ENCODE data around the gene NSD1.

The NSD1 gene

GRCh38 chr5:177307544-177308363 is 174.2 kb downstream of the NSD1 start:
- no peaks in the 10 kb centered on the region for H3K27me3 ChIP-seq (ENCODE audit: control insufficient read depth, low read length)
- no peaks in the 10 kb centered on the region for H3K9me3 ChIP-seq (ENCODE audit: control insufficient read depth, insufficient read depth, low read length)
- H3K4me1 ChIP-seq (ENCODE audit: control insufficient read depth, low read length) = peaks cover 64% of the 10 kb centered on the region
- no peak for TF ChIP-seq EZH2phosphoT487 (IDR thresholded peaks at IDR 0.05; ENCODE audit: borderline replicate concordance, low read length)
- TF ChIP-seq, protein P1, sequence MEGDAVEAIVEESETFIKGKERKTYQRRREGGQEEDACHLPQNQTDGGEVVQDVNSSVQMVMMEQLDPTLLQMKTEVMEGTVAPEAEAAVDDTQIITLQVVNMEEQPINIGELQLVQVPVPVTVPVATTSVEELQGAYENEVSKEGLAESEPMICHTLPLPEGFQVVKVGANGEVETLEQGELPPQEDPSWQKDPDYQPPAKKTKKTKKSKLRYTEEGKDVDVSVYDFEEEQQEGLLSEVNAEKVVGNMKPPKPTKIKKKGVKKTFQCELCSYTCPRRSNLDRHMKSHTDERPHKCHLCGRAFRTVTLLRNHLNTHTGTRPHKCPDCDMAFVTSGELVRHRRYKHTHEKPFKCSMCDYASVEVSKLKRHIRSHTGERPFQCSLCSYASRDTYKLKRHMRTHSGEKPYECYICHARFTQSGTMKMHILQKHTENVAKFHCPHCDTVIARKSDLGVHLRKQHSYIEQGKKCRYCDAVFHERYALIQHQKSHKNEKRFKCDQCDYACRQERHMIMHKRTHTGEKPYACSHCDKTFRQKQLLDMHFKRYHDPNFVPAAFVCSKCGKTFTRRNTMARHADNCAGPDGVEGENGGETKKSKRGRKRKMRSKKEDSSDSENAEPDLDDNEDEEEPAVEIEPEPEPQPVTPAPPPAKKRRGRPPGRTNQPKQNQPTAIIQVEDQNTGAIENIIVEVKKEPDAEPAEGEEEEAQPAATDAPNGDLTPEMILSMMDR (IDR thresholded peaks at IDR 0.05; ENCODE audit: low read depth, low read length, poor library complexity, severe bottlenecking) = no peak
- peak overlapping the region; percentile 25 for H3K4me3 ChIP-seq (ENCODE audit: low read length)
- no peaks in the 10 kb centered on the region for H3K9me2 ChIP-seq (replicated peaks; ENCODE audit: control insufficient read depth, low read length)
- H3K79me2 ChIP-seq (ENCODE audit: control insufficient read depth, low read length) = peaks cover 68% of the 10 kb centered on the region
- peaks cover 21% of the 10 kb centered on the region for H4K20me1 ChIP-seq (ENCODE audit: control insufficient read depth, insufficient read depth, low read depth, low read length)
- peaks cover 16% of the 10 kb centered on the region for H3F3A ChIP-seq (ENCODE audit: control insufficient read depth, insufficient read depth)
- H3K27ac ChIP-seq (ENCODE audit: low read depth, low read length) = peak overlapping the region; percentile 43
- H3K36me3 ChIP-seq (ENCODE audit: control insufficient read depth, low read length) = peaks cover 83% of the 10 kb centered on the region
- peak overlapping the region; percentile 34 for H3K4me2 ChIP-seq (ENCODE audit: low read length)

GRCh38 chr5:177308740-177309139 is 175.2 kb downstream of the NSD1 start:
- Histone ChIP-seq H3K27ac (ENCODE audit: low read depth, low read length) (peak overlapping the region; percentile 49), H4K20me1 (ENCODE audit: control insufficient read depth, insufficient read depth, low read depth, low read length) (peaks cover 21% of the 10 kb centered on the region), H3K79me2 (ENCODE audit: control insufficient read depth, low read length) (peaks cover 58% of the 10 kb centered on the region), H3K36me3 (ENCODE audit: control insufficient read depth, low read length) (peaks cover 77% of the 10 kb centered on the region), H3F3A (ENCODE audit: control insufficient read depth, insufficient read depth) (peaks cover 16% of the 10 kb centered on the region), H3K27me3 (ENCODE audit: control insufficient read depth, low read length) (no peaks in the 10 kb centered on the region), H3K4me2 (ENCODE audit: low read length) (peak overlapping the region; percentile 94), H3K9me2 (replicated peaks; ENCODE audit: control insufficient read depth, low read length) (no peaks in the 10 kb centered on the region), H3K4me1 (ENCODE audit: control insufficient read depth, low read length) (peaks cover 73% of the 10 kb centered on the region), H3K4me3 (ENCODE audit: low read length) (no peak overlapping the region), H3K9me3 (ENCODE audit: control insufficient read depth, insufficient read depth, low read length) (no peaks in the 10 kb centered on the region)
- TF ChIP-seq EZH2phosphoT487 (IDR thresholded peaks at IDR 0.05; ENCODE audit: borderline replicate concordance, low read length) = no peak
- TF ChIP-seq, protein P1 (IDR thresholded peaks at IDR 0.05; ENCODE audit: low read depth, low read length, poor library complexity, severe bottlenecking) = no peak

DNA sequence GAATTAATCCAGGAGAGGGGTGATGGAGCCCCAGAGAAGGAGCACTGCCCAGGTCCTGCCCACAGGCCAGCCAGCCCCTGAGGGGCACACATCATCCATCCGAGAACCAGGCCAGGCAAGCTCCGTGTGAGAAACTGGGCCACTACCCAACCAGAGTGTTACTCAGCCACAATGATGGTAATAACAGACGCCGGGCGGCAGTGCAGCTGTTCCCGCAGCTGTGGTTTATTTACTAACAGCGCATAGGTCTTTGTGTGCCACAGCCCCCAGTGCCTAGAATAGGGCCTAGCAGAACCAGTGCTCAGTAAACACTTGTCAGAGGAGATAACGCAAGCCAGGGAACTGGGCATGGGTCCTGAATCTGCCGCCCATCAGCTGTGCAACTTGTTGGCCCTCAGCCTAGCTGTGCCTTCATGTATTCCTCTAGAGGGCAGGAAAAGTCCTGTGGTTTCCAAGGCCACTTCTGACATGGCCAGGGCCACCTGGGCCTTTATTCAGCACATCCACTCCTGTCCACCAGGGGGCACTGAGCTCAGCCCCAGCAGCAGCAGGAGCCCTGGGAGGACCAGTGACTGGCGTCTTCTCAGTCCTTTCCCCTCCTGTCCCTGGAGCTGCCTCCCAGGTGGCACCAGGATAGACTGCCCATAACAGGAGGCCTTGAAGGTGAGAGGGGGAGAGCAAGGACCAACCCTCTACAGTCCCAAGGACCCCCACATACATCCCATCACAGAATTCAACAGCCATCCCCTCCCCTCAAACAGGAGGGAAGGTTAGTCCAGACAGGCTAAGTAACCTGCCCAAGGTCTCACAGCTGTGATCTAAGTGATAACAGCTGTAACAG is 176.0 kb downstream of the NSD1 start:
- no peak for TF ChIP-seq EZH2phosphoT487 (IDR thresholded peaks at IDR 0.05; ENCODE audit: borderline replicate concordance, low read length)
- TF ChIP-seq, protein P1 (IDR thresholded peaks at IDR 0.05; ENCODE audit: low read depth, low read length, poor library complexity, severe bottlenecking) = peak; percentile 98
- peaks cover 21% of the 10 kb centered on the region for H4K20me1 ChIP-seq (ENCODE audit: control insufficient read depth, insufficient read depth, low read depth, low read length)
- H3K4me2 ChIP-seq (ENCODE audit: low read length) = peak overlapping the region; percentile 94
- H3K9me3 ChIP-seq (ENCODE audit: control insufficient read depth, insufficient read depth, low read length) = no peaks in the 10 kb centered on the region
- no peaks in the 10 kb centered on the region for H3K27me3 ChIP-seq (ENCODE audit: control insufficient read depth, low read length)
- peaks cover 50% of the 10 kb centered on the region for H3K79me2 ChIP-seq (ENCODE audit: control insufficient read depth, low read length)
- H3F3A ChIP-seq (ENCODE audit: control insufficient read depth, insufficient read depth) = peaks cover 16% of the 10 kb centered on the region
- H3K27ac ChIP-seq (ENCODE audit: low read depth, low read length) = peak overlapping the region; percentile 49
- peaks cover 69% of the 10 kb centered on the region for H3K36me3 ChIP-seq (ENCODE audit: control insufficient read depth, low read length)
- H3K9me2 ChIP-seq (replicated peaks; ENCODE audit: control insufficient read depth, low read length) = no peaks in the 10 kb centered on the region
- peak overlapping the region; percentile 83 for H3K4me3 ChIP-seq (ENCODE audit: low read length)
- peaks cover 73% of the 10 kb centered on the region for H3K4me1 ChIP-seq (ENCODE audit: control insufficient read depth, low read length)

Data from DOHH2 (cell line).